ENCODE measurements around the gene RNF207.

DNA sequence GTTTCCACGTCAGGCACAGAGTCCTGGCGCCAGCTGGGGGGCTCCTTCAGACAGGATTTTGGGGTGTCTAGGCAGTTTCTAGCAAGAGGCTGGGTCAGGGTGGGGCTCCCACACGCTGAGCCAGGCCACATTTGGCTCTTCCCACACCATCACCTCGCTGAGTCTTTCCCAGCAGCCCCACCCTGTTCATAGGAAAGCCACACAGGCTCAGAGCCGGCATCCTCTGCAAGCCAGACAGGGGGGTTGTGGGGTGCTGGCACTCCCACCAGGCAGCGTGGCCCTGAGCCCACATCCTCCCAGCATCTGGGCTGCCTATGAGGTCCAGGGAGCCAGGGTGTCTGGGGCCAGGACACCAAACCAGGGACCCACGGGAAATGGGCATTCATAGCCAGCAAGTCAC lies 57.8 kb downstream of the RNF207 start:
- no peak for TF ChIP-seq CTCF (IDR thresholded peaks at IDR 0.05)
- TF ChIP-seq POLR2A (IDR thresholded peaks at IDR 0.05), result no peak
